Measurements from ENCODE around the gene PLA2G5.
A peak's percentile ranks its signal among the peaks of the same experiment; 100 is the strongest.

DNA sequence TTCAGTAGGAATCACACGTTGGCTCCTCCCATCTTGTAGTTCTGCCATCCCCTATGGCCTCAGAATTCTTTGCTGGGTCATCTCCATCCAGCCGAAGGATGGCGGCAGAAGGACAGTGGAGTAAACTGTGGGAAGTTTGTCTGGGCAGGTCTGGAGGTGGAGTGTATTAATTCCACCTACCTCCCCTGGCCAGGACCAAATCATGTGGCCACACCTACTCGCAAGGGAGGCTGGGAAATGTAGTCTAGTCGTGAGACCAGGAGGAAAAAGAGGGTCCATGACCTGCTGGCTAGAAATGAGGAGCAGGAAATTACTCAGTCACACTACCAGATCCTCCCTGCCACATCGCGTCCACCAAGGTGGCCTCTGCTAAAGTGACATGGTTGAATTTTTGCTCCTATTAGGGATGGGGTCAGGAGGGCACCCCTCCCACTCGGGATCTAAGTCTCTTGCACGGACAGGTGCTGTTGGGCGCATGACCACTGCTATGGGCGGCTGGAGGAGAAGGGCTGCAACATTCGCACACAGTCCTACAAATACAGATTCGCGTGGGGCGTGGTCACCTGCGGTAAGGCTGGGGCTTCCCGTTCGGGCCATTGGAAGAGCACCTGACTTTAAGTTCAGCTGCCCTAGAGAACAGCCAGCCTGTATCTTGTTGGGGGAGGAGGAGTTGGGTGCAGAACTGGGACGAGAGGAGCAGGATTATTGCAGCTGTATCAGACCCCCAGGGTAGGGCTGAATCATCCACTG lies 19.5 kb downstream of the PLA2G5 start:
- TF ChIP-seq, protein P1, sequence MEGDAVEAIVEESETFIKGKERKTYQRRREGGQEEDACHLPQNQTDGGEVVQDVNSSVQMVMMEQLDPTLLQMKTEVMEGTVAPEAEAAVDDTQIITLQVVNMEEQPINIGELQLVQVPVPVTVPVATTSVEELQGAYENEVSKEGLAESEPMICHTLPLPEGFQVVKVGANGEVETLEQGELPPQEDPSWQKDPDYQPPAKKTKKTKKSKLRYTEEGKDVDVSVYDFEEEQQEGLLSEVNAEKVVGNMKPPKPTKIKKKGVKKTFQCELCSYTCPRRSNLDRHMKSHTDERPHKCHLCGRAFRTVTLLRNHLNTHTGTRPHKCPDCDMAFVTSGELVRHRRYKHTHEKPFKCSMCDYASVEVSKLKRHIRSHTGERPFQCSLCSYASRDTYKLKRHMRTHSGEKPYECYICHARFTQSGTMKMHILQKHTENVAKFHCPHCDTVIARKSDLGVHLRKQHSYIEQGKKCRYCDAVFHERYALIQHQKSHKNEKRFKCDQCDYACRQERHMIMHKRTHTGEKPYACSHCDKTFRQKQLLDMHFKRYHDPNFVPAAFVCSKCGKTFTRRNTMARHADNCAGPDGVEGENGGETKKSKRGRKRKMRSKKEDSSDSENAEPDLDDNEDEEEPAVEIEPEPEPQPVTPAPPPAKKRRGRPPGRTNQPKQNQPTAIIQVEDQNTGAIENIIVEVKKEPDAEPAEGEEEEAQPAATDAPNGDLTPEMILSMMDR (IDR thresholded peaks at IDR 0.05 in 2 of 3, conservative IDR thresholded peaks at IDR 0.05 in 1 of 3; ENCODE audit: insufficient read depth in 2 of 3, low read depth in 1 of 3, low read length in 3 of 3): no peak
- TF ChIP-seq JUND (IDR thresholded peaks at IDR 0.05; ENCODE audit: borderline replicate concordance, low read depth, low read length) (no peak), JUND (tag; IDR thresholded peaks at IDR 0.05; ENCODE audit: borderline replicate concordance, low read depth, low read length) (no peak), LEF1 (IDR thresholded peaks at IDR 0.05) (no peak), USF2 (CRISPR knock-in tag; IDR thresholded peaks at IDR 0.05) (peak; percentile 66)

Measured in K562 (cell line).